ENCODE measurements around the gene SUCNR1. TPM values are rescaled to one million over a fixed set of nuclear protein-coding genes. Genes with fewer than 3 reads are reported as not detected.
"Not testable (repeated sequence)": the region's sequence is repeated elsewhere in the genome, so short reads cannot be mapped to it uniquely, and the experiment has no call there.

The SUCNR1 gene
- under 0.01 TPM in 1 of 2 replicates, not detected in the other for total RNA-seq

GRCh38 chr3:151873398-151873797 lies at the start of gene SUCNR1:
Gene SUCNR1, plus strand, starts transcription at chr3:151873643. Its CDS starts 6,250 bp downstream, at chr3:151879893.
- DNase-seq, result no peak

GRCh38 chr3:151827816-151828215 lies 45.6 kb upstream of the SUCNR1 start:
- DNase-seq, result no peak

GRCh38 chr3:151835751-151836525 lies 37.5 kb upstream of the SUCNR1 start:
- no peak for DNase-seq

GRCh38 chr3:151837057-151837456 lies 36.4 kb upstream of the SUCNR1 start:
- peak; percentile 58 for DNase-seq

GRCh38 chr3:151838574-151839312 lies 34.7 kb upstream of the SUCNR1 start:
- peak; percentile 90 for DNase-seq

- no peak for DNase-seq
These were observed 34.2 kb upstream of the SUCNR1 start for GRCh38 chr3:151839313-151839631.

GRCh38 chr3:151841801-151842200 lies 31.6 kb upstream of the SUCNR1 start:
- no peak for DNase-seq

GRCh38 chr3:151843275-151843674 lies 30.2 kb upstream of the SUCNR1 start:
- DNase-seq, result no peak

- DNase-seq, result no peak
These were observed 28.0 kb upstream of the SUCNR1 start for GRCh38 chr3:151845306-151845905.

- not testable (repeated sequence) for DNase-seq
These were observed 23.4 kb upstream of the SUCNR1 start for GRCh38 chr3:151850065-151850464.

GRCh38 chr3:151852074-151852811 lies 21.2 kb upstream of the SUCNR1 start:
- DNase-seq, result no peak

GRCh38 chr3:151856118-151856517 lies 17.3 kb upstream of the SUCNR1 start:
- no peak for DNase-seq

- no peak for DNase-seq
These were observed 16.8 kb upstream of the SUCNR1 start for GRCh38 chr3:151856641-151857040.

GRCh38 chr3:151859233-151859673 lies 14.2 kb upstream of the SUCNR1 start:
- DNase-seq, result no peak

- DNase-seq, result no peak
These were observed 13.5 kb upstream of the SUCNR1 start for GRCh38 chr3:151859905-151860304.

- DNase-seq, result no peak
These were observed 9.8 kb upstream of the SUCNR1 start for GRCh38 chr3:151863611-151864010.

- DNase-seq, result peak; percentile 60
These were observed 8.9 kb upstream of the SUCNR1 start for GRCh38 chr3:151864423-151865101.

GRCh38 chr3:151866711-151867410 lies 6.6 kb upstream of the SUCNR1 start:
- no peak for DNase-seq

GRCh38 chr3:151867666-151868065 lies 5.8 kb upstream of the SUCNR1 start:
- DNase-seq, result no peak

GRCh38 chr3:151869181-151869580 lies 4.3 kb upstream of the SUCNR1 start:
- no peak for DNase-seq

GRCh38 chr3:151871639-151872468 lies 1.6 kb upstream of the SUCNR1 start:
- DNase-seq, result peak; percentile 65

Measured in dermis blood vessel endothelial cell (primary cell).